ENCODE data around the gene PXMP2.
"Not testable (repeated sequence)": the region's sequence is repeated elsewhere in the genome, so short reads cannot be mapped to it uniquely, and the experiment has no call there.

Gene PXMP2

DNA sequence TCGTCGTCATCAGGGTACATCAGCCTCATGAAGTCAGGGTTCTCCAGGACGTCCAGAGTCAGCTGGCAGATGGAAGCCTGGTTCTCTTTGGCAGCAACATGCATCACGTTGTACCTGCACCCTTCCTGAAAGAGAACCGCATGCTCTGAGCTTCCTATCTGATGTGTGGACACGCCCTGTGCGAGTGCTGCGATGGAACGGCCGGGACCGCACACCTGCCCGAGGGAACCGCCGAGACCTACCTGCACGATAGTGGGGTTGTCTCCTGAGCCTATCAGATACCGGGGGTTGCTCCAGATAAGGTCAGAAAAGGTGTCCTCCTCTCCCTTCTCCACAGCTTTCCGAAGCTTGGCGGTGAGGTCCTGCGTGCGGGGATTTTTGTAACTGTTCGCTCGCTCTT is 60.5 kb downstream of the PXMP2 start:
- DNase-seq (ENCODE audit: low spot score), result no peak

DNA sequence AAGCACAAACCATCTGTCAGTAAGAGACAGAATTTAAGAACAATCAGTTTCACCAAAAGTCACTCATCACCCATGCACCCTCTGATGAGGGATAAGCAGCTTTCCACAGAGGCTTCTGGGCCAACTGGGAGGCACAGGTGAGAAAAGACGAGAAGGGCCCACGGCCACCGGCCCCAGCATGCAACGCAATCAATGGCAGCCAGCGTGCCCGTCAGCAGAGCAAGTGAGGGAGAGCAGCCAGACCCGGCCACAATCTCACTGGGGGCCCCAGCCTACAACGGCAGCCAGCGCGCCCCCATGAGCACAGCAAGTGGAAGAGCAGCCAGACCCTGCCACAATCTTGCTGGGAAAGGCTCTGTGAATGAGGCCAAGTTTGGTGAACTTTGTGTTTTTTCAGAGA is 60.9 kb downstream of the PXMP2 start:
- DNase-seq (ENCODE audit: low spot score), result no peak

- DNase-seq (ENCODE audit: low spot score), result not testable (repeated sequence)
These were observed 66.3 kb downstream of the PXMP2 start for GRCh38 chr12:132753670-132754069.

GRCh38 chr12:132754160-132754932 is 67.0 kb downstream of the PXMP2 start:
- no peak for DNase-seq (ENCODE audit: low spot score)

Small RNAs within 50 kb of the gene (small RNA-seq; reads per million reads assigned to genes)
- 0.03 to 0.04 reads per million in 2 experiments for gene RNA5SP379

Measured in SK-N-DZ (cell line).